Testis (tissue), 2 donors: ENCODE data around the gene ARSG.

Source experiments
- CTCF ChIP-seq, 3 experiments: fragments of 450-650 bp in 2 of 3; fragments of 200-600 bp in 1 of 3; sonication (generic) in 1 of 3; IDR thresholded peaks; one replicate each; pipeline ENCODE4 v1.5.1; 2016 to 2019; ENCODE audit warnings: antibody characterized with exemption in 3 of 3, mild to moderate bottlenecking in 2 of 3, moderate library complexity in 1 of 3
- POLR2A ChIP-seq: fragments of 450-650 bp; IDR thresholded peaks from one replicate; pipeline ENCODE4 v1.6.1; 2017; ENCODE audit warnings: antibody characterized with exemption, mild to moderate bottlenecking, moderate library complexity

DNA sequence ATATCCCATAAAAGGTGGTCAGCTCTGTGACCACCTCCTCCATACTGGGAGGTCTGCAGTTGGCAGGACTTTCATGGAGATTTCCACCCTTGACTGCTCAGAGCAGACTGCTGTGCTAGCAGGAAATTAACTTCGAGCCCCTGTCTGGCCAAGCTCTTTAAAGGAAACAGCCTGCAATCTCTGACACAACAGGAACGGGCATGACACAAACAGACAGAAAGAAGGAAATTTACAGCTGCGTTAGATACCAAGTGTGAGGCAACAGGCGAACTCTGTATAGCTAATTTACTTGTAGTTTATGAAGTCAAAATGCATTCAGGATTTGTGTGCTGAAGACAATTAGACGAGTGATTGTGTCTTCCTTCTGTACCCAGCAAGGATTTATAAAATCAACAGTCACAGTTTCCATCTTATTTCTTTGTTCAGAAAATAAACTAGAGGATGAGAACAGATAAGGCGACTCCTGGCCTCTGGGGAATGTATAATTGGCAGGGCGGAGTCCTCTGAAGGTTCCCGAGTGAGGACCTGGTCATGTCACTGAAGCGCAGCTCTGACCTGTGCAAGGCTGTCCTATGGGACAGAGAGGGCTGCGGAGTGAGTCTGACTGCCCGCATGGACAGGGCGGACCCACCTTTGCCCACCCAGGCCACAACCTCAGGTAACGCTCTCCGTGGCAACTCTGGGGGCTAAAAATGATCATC, 149.9 kb downstream of the ARSG start:
- TF ChIP-seq CTCF (IDR thresholded peaks at IDR 0.05) (no peak), POLR2A (no peak)
